ENCODE results near the gene PICK1.

Gene PICK1

DNA sequence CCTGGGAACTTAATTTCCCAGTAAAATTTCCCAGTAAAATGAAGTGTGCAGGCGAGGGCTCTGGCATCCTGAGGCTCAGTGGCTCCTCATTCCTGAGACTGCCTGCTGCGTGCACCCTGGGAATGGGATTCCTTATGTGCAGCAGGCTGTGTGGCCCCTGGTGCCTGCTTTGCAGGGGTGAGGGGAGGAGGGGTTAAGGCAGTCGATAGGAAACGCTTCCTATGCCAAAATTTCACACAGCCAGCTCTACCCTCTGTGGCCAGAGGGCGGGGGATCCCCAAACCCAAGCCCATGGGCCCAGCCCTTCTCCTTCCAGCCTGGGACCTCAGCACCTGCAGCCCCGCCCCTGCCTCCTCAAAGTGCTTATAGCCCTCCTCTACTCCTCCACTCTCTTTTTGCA lies 65.4 kb downstream of the PICK1 start:
- H3K27ac ChIP-seq (ENCODE audit: low read length) = no peak overlapping the region
- no peak overlapping the region for H3K4me3 ChIP-seq (ENCODE audit: low read length)
- no peaks in the 10 kb centered on the region for H3K4me1 ChIP-seq (ENCODE audit: insufficient read depth, low read length)
- H3K9ac ChIP-seq (ENCODE audit: low read depth, low read length) = no peak overlapping the region
- no peaks in the 10 kb centered on the region for H3K27me3 ChIP-seq (ENCODE audit: insufficient read depth, low read length)
- no peaks in the 10 kb centered on the region for H3K9me3 ChIP-seq (ENCODE audit: insufficient read depth, low read depth, low read length)
- no peaks in the 10 kb centered on the region for H3K36me3 ChIP-seq (ENCODE audit: insufficient read depth, low read depth, low read length)

DNA sequence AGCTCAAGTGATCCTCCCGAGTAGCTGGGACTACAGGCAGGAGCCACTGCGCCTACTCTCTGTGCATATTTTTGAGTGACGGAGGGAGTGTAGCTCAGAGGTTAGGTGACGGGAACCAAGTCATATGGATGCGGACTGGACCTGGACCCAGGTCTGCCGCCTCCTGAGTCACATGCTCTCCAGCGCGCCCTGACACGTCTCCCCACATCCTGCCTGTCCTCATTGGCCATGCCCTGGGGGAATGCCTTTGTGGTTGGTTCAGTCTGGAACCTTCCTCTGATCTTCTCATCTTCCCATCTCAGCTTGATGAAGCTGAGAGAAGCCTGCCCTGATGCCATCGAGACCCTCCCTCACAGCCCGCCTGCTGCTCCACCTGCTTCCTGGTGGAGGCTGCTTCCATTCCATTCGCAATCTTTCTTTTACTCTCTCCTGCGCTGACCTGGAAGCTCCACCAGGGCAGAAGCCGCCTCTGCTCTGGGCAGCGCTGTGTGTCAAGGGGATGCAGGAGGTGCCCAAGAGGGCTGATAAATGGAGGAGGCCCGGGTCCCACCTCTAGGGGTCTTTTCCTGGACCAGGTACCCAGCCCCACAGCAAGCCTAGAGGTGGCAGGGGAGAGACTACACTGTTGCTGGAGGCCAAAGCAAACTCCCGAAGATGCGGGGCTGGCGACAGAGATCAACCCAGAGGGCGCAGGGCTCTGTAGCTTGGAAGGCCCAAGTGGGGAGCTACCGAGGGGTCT lies 67.2 kb downstream of the PICK1 start:
- H3K9me3 ChIP-seq (ENCODE audit: insufficient read depth, low read depth, low read length) = no peaks in the 10 kb centered on the region
- no peak overlapping the region for H3K27ac ChIP-seq (ENCODE audit: low read length)
- no peaks in the 10 kb centered on the region for H3K27me3 ChIP-seq (ENCODE audit: insufficient read depth, low read length)
- no peak overlapping the region for H3K4me3 ChIP-seq (ENCODE audit: low read length)
- H3K4me1 ChIP-seq (ENCODE audit: insufficient read depth, low read length) = no peaks in the 10 kb centered on the region
- H3K9ac ChIP-seq (ENCODE audit: low read depth, low read length) = no peak overlapping the region
- H3K36me3 ChIP-seq (ENCODE audit: insufficient read depth, low read depth, low read length) = no peaks in the 10 kb centered on the region

DNA sequence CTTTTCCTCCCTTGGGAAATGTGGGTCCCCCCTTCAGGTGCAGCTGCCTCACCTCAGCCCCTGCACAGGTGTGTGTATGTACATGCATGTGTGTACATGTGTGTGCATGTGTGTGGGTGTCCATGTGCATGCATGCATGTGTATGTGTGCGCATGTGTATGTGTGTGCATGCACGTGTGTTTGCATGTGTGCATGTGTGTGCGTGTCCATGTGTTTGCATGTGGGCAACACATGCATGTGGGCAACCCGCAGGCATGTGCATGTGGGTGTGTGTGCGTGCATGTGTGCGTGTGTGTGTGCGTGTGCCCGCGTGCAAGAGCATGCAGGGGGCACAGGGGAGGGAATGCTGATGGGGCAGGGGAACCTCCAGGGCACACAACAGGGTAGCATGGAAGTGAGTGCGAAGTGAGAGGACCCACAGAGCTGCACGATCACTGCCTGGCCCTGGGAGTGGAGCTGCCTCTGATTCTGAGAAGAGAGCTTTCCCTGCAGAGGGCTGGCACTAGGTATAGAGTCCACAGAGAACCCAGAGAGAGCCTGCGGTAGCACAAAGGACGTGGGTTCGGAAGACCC lies 67.9 kb downstream of the PICK1 start:
- no peaks in the 10 kb centered on the region for H3K9me3 ChIP-seq (ENCODE audit: insufficient read depth, low read depth, low read length)
- no peak overlapping the region for H3K4me3 ChIP-seq (ENCODE audit: low read length)
- H3K27ac ChIP-seq (ENCODE audit: low read length) = no peak overlapping the region
- no peak overlapping the region for H3K9ac ChIP-seq (ENCODE audit: low read depth, low read length)
- no peaks in the 10 kb centered on the region for H3K4me1 ChIP-seq (ENCODE audit: insufficient read depth, low read length)
- H3K27me3 ChIP-seq (ENCODE audit: insufficient read depth, low read length) = no peaks in the 10 kb centered on the region
- no peaks in the 10 kb centered on the region for H3K36me3 ChIP-seq (ENCODE audit: insufficient read depth, low read depth, low read length)
